ENCODE results near the gene HDAC8. TPM values are rescaled to one million over a fixed set of nuclear protein-coding genes. Genes with fewer than 3 reads are reported as not detected.

Gene HDAC8
- 68.2 and 110 TPM in 2 replicates for total RNA-seq (2011; cell fraction: chromatin; rRNA removed; ENCODE audit: low replicate concordance)
- total RNA-seq (2011; cell fraction: nucleolus; rRNA removed): 28.3 and 38.8 TPM in 2 replicates
- total RNA-seq (2011; cell fraction: nucleoplasm; rRNA removed): 78.3 and 144 TPM in 2 replicates
- 18.9 and 20.2 TPM in 2 replicates for total RNA-seq (2014; rRNA removed)
- total RNA-seq (2014; rRNA removed; fragmentation: Illumina TruSeq; extraction: Trizol): 33.3 and 35.0 TPM in 2 replicates
- total RNA-seq (2015; rRNA removed; fragmentation: Illumina TruSeq; extraction: Trizol): 26.2 and 30.0 TPM in 2 replicates
- total RNA-seq (2021): 21.5 and 25.1 TPM in 2 replicates
- polyA plus RNA-seq (2011; rRNA removed): 23.1 and 28.7 TPM in 2 replicates
- 10.4 and 14.2 TPM in 2 replicates for polyA plus RNA-seq (2011; cell fraction: cytosol; rRNA removed)
- 18.9 and 19.5 TPM in 2 replicates for polyA plus RNA-seq (2011; cell fraction: nucleus; rRNA removed)
- 18.0 and 21.7 TPM in 2 replicates for polyA plus RNA-seq (2012)
- polyA plus RNA-seq (2014; fragmentation: Illumina TruSeq; extraction: Trizol): 19.7 and 24.4 TPM in 2 replicates
- polyA plus RNA-seq (2014; fragmentation: Nextera tagmentation; extraction: Ambion mirVana): 10 to 100 TPM; 36.5 to 53.8 TPM
- 21.1 and 28.0 TPM in 2 replicates for polyA plus RNA-seq (2014; rRNA removed)
- polyA minus RNA-seq (2011; rRNA and poly(A)+ RNA removed): 47.6 and 55.1 TPM in 2 replicates
- polyA minus RNA-seq (2011; cell fraction: cytosol; rRNA and poly(A)+ RNA removed): 9.2 and 10.6 TPM in 2 replicates
- polyA minus RNA-seq (2011; cell fraction: nucleus; rRNA and poly(A)+ RNA removed): 38.2 and 46.8 TPM in 2 replicates
- percentile 67 among the genes with signal in this experiment for Bru-seq, nascent RNA
- percentile 73 among the genes with signal in this experiment for BruChase-seq, experiment 1, labeled RNA remaining after a 2-hour chase
- percentile 73 among the genes with signal in this experiment for BruChase-seq, experiment 2, labeled RNA remaining after a 6-hour chase
- long read RNA-seq, experiment 1, transcript HDAC8-214 (8 exons, 2,373 nt): minor isoform, 7 of 38 reads
- long read RNA-seq, experiment 1, transcript HDAC8-207 (11 exons, 2,110 nt): major isoform, 13 of 38 reads
- long read RNA-seq, experiment 1, partial matches to known transcripts: 1 of 38 reads
- long read RNA-seq, experiment 1, other reads (novel, unspliced or antisense): 11 of 38 reads
- long read RNA-seq, experiment 2, transcript HDAC8-231 (1 exons, 2,313 nt): major isoform, 6 of 29 reads
- long read RNA-seq, experiment 2, partial matches to known transcripts: 1 of 29 reads
- long read RNA-seq, experiment 2, other reads (novel, unspliced or antisense): 18 of 29 reads
- long read RNA-seq, experiment 3, transcript HDAC8-207 (11 exons, 2,110 nt): major isoform, 8 of 19 reads
- long read RNA-seq, experiment 3, transcript HDAC8-214 (8 exons, 2,373 nt): minor isoform, 6 of 19 reads
- long read RNA-seq, experiment 3, partial matches to known transcripts: 0 of 19 reads
- long read RNA-seq, experiment 3, other reads (novel, unspliced or antisense): 1 of 19 reads

DNA sequence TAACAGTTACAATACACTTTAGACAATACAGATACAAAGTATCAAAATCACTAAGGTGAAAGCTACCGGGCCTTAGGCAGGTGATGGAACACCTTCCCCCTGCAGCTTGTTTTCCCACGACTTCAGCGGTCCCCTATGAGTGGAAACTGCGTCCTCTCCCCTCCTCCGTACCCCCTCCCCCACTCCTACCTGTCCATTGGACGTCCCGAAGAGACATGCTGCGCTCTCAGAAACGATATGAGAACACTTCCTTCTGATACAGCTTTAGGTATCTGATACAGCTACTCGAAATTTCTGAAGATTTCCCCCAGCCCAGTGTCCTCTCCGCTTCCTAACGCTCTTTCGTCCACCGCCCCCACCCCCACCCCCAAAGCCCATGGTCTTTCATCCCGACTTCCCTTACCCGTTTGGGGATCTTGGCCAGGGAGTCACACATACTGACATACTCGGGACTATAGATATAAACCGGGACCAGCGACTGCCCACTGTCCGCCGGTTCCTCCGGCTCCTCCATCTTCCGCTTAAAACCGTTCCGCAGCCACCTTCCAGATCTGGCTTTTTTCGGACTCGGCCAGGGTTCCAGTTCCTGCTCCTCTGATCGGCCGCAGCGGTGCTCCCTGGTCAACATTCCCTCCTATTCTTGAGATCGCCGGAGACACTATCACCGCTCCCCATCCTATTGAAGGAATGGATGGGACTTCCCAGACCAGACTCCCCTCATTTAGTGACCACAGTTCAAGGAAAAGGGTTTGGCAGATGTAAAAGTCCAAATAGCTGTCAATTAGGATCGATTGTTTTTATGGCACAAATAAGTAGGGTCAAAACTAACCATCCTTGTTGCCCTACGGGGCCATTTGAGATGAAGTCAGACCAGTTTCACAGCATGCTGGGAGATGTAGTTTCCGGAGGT, at the start of gene HDAC8:
TSS of gene HDAC8 (minus strand) at position 596 of the 910 bp plus-strand sequence. CDS start at position 514, 82 bp downstream.
- POLR2A ChIA-PET: interaction anchor here (0.8 to 1.2 kb wide), 2 partner anchors 17 to 43 kb away, joined by 3 to 4 read pairs; no protein-coding TSS in a partner anchor
- DNase-seq (ENCODE audit: extremely low read depth in 1 of 4, low spot score in 3 of 4) (peak; percentile 59 to 79 (median 64)), ATAC-seq (peak; percentile 92), FAIRE-seq (peak; percentile 87)
- Histone ChIP-seq H3K4me3 (peak within 1 kb of the TSS; percentile 80), H4K20me1 (replicated peaks; ENCODE audit: control insufficient read depth, insufficient read depth, low read length) (no peaks in the 10 kb centered on the region), H2AFZ (ENCODE audit: low read depth, low read length) (peak within 1 kb of the TSS; percentile 99), H3K79me2 (ENCODE audit: control insufficient read depth, insufficient read depth, low read length) (peaks cover 8% of the 10 kb centered on the region), H3K27ac (ENCODE audit: extremely low read depth, low read depth, low read length) (peak within 1 kb of the TSS; percentile 95), H3K36me3 (ENCODE audit: control insufficient read depth, insufficient read depth, low read length) (peaks cover 26% of the 10 kb centered on the region; the same call in 2 of the 3 replicates), H3K4me2 (ENCODE audit: insufficient read depth, low read length) (peak within 1 kb of the TSS; percentile 86), H3K9ac (ENCODE audit: insufficient read depth in 1 of 2, low read depth in 2 of 2, low read length in 2 of 2) (peak within 1 kb of the TSS; percentile 88 to 92), H3K27me3 (ENCODE audit: control insufficient read depth in 2 of 2, insufficient read depth in 2 of 2, low read length in 2 of 2) (no peaks in the 10 kb centered on the region), H3K4me1 (replicated peaks in 1 of 2; ENCODE audit: control insufficient read depth in 2 of 2, insufficient read depth in 2 of 2, low read length in 2 of 2) (peaks cover 0 to 9% of the 10 kb centered on the region in 2 experiments; a peak in 2 of 5 replicates), H3K9me1 (ENCODE audit: control insufficient read depth, insufficient read depth, low read length) (no peaks in the 10 kb centered on the region), H3K9me3 (replicated peaks; ENCODE audit: control insufficient read depth, insufficient read depth, low read depth, low read length) (no peaks in the 10 kb centered on the region)
- 2% methylated on average over 23 of the region's 36 CpGs for WGBS (ENCODE audit: insufficient coverage, low coverage, missing lambda C conversion rate)
- CTCF ChIA-PET (ENCODE audit: low intra/inter-chr PET ratio): no interaction called here
- intact Hi-C loops (cut with micrococcal nuclease): no loop called here
- in situ Hi-C loops (cut with MboI): no loop called here
- no TSS peak for BruUV-seq (replicated peaks)
- TF ChIP-seq GABPB2 (CRISPR knock-in tag; conservative IDR thresholded peaks at IDR 0.05): no peak
- no peak for TF ChIP-seq XRCC4 (IDR thresholded peaks at IDR 0.05; ENCODE audit: extremely low read depth, insufficient read depth, insufficient read length)
- TF ChIP-seq MBD2 (IDR thresholded peaks at IDR 0.05; ENCODE audit: borderline replicate concordance, low read depth): 0 out of 2 replicates have a peak, but pooled peaks have one; percentile 28
- TF ChIP-seq, protein P1, sequence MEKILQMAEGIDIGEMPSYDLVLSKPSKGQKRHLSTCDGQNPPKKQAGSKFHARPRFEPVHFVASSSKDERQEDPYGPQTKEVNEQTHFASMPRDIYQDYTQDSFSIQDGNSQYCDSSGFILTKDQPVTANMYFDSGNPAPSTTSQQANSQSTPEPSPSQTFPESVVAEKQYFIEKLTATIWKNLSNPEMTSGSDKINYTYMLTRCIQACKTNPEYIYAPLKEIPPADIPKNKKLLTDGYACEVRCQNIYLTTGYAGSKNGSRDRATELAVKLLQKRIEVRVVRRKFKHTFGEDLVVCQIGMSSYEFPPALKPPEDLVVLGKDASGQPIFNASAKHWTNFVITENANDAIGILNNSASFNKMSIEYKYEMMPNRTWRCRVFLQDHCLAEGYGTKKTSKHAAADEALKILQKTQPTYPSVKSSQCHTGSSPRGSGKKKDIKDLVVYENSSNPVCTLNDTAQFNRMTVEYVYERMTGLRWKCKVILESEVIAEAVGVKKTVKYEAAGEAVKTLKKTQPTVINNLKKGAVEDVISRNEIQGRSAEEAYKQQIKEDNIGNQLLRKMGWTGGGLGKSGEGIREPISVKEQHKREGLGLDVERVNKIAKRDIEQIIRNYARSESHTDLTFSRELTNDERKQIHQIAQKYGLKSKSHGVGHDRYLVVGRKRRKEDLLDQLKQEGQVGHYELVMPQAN (IDR thresholded peaks at IDR 0.05; ENCODE audit: borderline replicate concordance): 0 out of 2 replicates have a peak, but pooled peaks have one; percentile 34
- no peak for TF ChIP-seq ARHGAP35 (IDR thresholded peaks at IDR 0.05; ENCODE audit: partially characterized antibody)
- peak; percentile 99 for TF ChIP-seq NCOA1 (IDR thresholded peaks at IDR 0.05; ENCODE audit: low read depth)
- peak; percentile 60; the same call in 1 of the 2 replicates for TF ChIP-seq CTBP1 (IDR thresholded peaks at IDR 0.05; ENCODE audit: borderline replicate concordance)
- TF ChIP-seq PHB2 (IDR thresholded peaks at IDR 0.05; ENCODE audit: low read depth): no peak
- TF ChIP-seq, protein P2, sequence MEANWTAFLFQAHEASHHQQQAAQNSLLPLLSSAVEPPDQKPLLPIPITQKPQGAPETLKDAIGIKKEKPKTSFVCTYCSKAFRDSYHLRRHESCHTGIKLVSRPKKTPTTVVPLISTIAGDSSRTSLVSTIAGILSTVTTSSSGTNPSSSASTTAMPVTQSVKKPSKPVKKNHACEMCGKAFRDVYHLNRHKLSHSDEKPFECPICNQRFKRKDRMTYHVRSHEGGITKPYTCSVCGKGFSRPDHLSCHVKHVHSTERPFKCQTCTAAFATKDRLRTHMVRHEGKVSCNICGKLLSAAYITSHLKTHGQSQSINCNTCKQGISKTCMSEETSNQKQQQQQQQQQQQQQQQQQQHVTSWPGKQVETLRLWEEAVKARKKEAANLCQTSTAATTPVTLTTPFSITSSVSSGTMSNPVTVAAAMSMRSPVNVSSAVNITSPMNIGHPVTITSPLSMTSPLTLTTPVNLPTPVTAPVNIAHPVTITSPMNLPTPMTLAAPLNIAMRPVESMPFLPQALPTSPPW (CRISPR knock-in tag; IDR thresholded peaks at IDR 0.05): 0 out of 2 replicates have a peak, but pooled peaks have one; percentile 35
- TF ChIP-seq HCFC1 (IDR thresholded peaks at IDR 0.05; ENCODE audit: low read depth, low read length): peak; percentile 94
- TF ChIP-seq SOX6 (IDR thresholded peaks at IDR 0.05): peak; percentile 37; the same call in 1 of the 2 replicates
- peak; percentile 89 to 91 for TF ChIP-seq SIX5 (IDR thresholded peaks at IDR 0.05; ENCODE audit: borderline replicate concordance in 1 of 2, insufficient read depth in 1 of 2, low read depth in 1 of 2, low read length in 2 of 2)
